Subcutaneous abdominal adipose tissue (tissue), 5 donors: ENCODE results near the gene CPLANE1.
A peak's percentile ranks its signal among the peaks of the same experiment; 100 is the strongest.

Experiments used
- H3K27ac ChIP-seq: one replicate; pipeline ENCODE4 v1.7.0; 2013; ENCODE audit warnings: low read depth, mild to moderate bottlenecking, inconsistent platforms, low read length, moderate library complexity
- H3K27me3 ChIP-seq, 5 donors: one replicate each; pipeline ENCODE4 v1.7.0; 2013; ENCODE audit warnings: low read length in 5 of 5, inconsistent platforms in 1 of 5; ENCODE audit not compliant: control insufficient read depth in 5 of 5, insufficient read depth in 4 of 5
- H3K36me3 ChIP-seq, 5 donors: one replicate each; pipeline ENCODE4 v1.7.0; 2013; ENCODE audit warnings: low read length in 5 of 5; ENCODE audit not compliant: control insufficient read depth in 5 of 5, insufficient read depth in 5 of 5
- H3K4me1 ChIP-seq, 5 donors: one replicate each; pipeline ENCODE4 v1.7.0; 2013; ENCODE audit warnings: low read length in 5 of 5, mild to moderate bottlenecking in 3 of 5, moderate library complexity in 1 of 5; ENCODE audit not compliant: control insufficient read depth in 5 of 5, insufficient read depth in 5 of 5
- H3K4me3 ChIP-seq, 5 donors: one replicate each; pipeline ENCODE4 v1.7.0; 2013; ENCODE audit warnings: low read length in 5 of 5, low read depth in 1 of 5
- H3K9ac ChIP-seq, 5 donors: one replicate each; pipeline ENCODE4 v1.7.0; 2013; ENCODE audit warnings: low read length in 5 of 5, mild to moderate bottlenecking in 4 of 5, moderate library complexity in 3 of 5
- H3K9me3 ChIP-seq, 5 donors: one replicate each; pipeline ENCODE4 v1.7.0; 2013; ENCODE audit warnings: low read length in 5 of 5; ENCODE audit not compliant: control insufficient read depth in 5 of 5
- donor health status: healthy.
- donor health status: healthy.
- donor health status: healthy.
- donor health status: healthy.
- donor health status: healthy.

The CPLANE1 gene

DNA sequence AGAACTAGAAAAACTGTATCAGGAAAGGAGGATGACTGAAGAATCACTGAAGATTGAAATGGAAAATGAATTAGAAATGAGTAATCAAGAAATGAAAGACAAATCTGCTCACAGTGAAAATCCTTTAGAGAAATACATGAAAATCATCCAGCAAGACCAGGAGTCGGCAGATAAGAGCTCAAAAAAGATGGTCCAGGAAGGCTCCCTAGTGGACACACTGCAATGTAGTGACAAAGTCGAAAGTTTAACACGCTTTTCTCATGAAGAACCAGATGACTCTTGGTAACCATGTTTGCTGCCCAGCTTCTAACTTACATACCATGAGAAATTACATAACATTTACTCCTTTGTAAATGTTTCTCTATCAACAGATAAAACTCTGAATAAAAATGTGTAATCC, 37.1 kb downstream of the CPLANE1 start:
- peaks cover 25 to 59% (median 46%) of the 10 kb centered on the region in 5 donors for H3K36me3 ChIP-seq
- no peaks in the 10 kb centered on the region for H3K9me3 ChIP-seq
- peaks cover 0 to 4% (median 3%) of the 10 kb centered on the region in 5 donors for H3K4me1 ChIP-seq
- no peak overlapping the region for H3K9ac ChIP-seq
- no peak overlapping the region for H3K27ac ChIP-seq
- no peak overlapping the region for H3K4me3 ChIP-seq
- no peaks in the 10 kb centered on the region for H3K27me3 ChIP-seq

- Histone ChIP-seq H3K4me1 (peaks cover 0 to 4% (median 3%) of the 10 kb centered on the region in 5 donors), H3K4me3 (no peak overlapping the region), H3K27ac (no peak overlapping the region), H3K27me3 (no peaks in the 10 kb centered on the region), H3K36me3 (peaks cover 23 to 56% (median 45%) of the 10 kb centered on the region in 5 donors), H3K9ac (no peak overlapping the region), H3K9me3 (no peaks in the 10 kb centered on the region)
Observed at GRCh38 chr5:37211661-37212060, 37.5 kb downstream of the CPLANE1 start.

DNA sequence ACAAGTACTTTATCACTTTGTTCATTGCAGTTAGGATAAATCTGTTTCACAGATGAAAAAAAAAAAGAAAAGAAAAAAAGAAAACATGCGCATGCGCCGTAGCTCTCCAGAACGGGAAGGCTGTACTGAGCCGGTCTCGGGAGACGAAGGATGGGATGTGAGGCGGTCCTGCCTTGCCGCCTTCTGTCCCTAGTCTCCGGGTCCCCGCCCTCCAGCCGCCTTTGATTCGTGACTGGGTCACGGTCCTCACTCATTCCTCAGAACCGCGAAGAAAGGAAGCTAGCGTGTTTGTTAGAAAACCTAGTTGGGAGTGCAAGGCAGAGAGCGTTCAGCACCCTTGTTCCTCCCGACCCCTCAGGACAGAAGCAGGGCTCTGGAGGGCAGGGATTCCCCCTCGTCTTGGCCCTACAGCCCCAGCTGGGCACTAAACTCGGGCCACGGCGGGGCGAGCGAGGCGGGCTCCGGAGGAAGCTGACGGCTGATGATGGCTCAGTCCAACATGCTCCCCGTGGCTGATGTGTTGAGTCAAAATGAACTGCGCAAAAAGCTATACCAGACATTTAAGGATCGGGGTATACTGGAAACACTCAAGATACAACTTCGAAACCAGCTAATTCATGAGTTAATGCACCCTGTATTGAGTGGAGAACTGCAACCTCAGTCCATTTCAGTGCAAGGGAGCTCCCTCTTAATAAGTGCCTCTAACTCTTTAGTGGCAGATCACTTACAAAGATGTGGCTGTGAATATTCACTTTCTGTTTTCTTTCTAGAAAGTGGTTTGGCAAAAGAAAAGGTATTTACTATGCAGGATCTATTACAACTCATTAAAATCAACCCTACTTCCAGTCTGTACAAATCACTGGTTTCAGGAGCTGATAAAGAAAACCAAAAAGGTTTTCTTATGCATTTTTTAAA, 40.0 kb downstream of the CPLANE1 start:
- Histone ChIP-seq H3K9ac (no peak overlapping the region), H3K4me3 (peak overlapping the region; percentile 16 to 63 (median 51)), H3K4me1 (peaks cover 0 to 4% (median 0%) of the 10 kb centered on the region in 5 donors), H3K27ac (no peak overlapping the region), H3K9me3 (no peaks in the 10 kb centered on the region), H3K27me3 (no peaks in the 10 kb centered on the region), H3K36me3 (peaks cover 18 to 52% (median 38%) of the 10 kb centered on the region in 5 donors)

- Histone ChIP-seq H3K27ac (no peak overlapping the region), H3K27me3 (no peaks in the 10 kb centered on the region), H3K9me3 (no peaks in the 10 kb centered on the region), H3K9ac (no peak overlapping the region), H3K36me3 (peaks cover 21 to 51% (median 35%) of the 10 kb centered on the region in 5 donors), H3K4me3 (no peak overlapping the region), H3K4me1 (peaks cover 0 to 4% (median 0%) of the 10 kb centered on the region in 5 donors)
Observed at GRCh38 chr5:37207802-37208201, 41.4 kb downstream of the CPLANE1 start.

DNA sequence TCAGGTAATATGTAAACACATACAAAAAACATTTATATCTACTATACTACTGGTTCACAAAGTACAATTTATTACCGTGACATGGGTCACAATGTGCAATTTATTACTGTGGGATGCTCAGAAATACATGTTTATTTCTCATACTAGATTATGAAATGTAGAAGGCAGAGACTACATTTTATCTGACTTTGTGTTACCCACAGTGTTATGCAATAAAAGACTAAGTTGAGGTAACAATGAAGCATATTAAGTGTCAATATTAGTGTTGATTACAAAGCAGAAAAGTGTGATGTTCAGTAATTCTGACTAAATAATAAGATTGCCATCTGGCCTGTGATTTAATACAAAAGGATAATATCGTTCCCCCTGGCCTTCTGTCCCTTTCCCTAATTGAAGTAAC, 42.4 kb downstream of the CPLANE1 start:
- H3K9me3 ChIP-seq: no peaks in the 10 kb centered on the region
- peaks cover 21 to 41% (median 26%) of the 10 kb centered on the region in 5 donors for H3K36me3 ChIP-seq
- no peak overlapping the region for H3K9ac ChIP-seq
- no peak overlapping the region for H3K4me3 ChIP-seq
- H3K27me3 ChIP-seq: no peaks in the 10 kb centered on the region
- H3K27ac ChIP-seq: no peak overlapping the region
- peaks cover 0 to 4% (median 0%) of the 10 kb centered on the region in 5 donors for H3K4me1 ChIP-seq

DNA sequence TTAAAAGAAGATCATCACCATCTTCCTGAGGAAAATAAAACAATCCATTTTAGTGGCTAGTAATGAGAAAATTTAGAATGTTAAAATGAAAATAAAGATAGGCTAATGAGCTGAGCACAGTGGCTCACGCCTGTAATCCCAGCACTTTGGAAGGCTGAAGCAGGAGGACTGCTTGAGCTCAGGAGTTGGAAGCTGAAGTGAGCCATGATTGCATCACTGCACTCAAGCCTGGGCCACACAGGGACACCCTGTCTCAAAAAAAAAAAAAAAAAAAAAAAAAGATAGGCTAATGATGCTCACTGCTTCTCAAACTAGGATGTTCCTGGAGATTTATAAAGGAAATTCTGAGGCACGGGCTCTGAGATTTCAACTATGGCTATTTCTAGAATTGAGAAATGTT, 50.3 kb downstream of the CPLANE1 start:
- Histone ChIP-seq H3K27me3 (no peaks in the 10 kb centered on the region), H3K36me3 (peaks cover 11 to 48% (median 38%) of the 10 kb centered on the region in 5 donors), H3K27ac (no peak overlapping the region), H3K4me1 (peaks cover 0 to 3% (median 0%) of the 10 kb centered on the region in 5 donors), H3K9ac (no peak overlapping the region), H3K9me3 (no peaks in the 10 kb centered on the region), H3K4me3 (no peak overlapping the region)

DNA sequence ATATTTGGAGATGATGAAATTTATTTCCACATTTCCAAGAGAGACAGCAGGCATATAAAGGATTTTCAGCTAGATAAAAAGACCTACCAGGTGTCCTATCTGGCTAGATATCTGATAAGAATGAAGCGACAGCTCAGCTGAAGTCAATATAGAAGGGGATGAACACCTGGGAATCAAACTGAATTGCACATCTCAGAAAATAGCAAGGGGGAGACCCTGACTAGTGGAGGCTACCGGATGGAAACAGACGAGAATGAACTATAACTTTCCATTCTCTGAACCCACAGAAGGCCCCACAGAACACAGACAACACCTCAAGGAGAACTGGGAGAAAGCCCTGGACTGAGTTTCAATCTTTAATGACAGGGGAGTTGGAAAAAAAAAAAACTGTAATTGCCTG, 51.1 kb downstream of the CPLANE1 start:
- peaks cover 0 to 3% (median 0%) of the 10 kb centered on the region in 5 donors for H3K4me1 ChIP-seq
- H3K36me3 ChIP-seq: peaks cover 13 to 41% (median 36%) of the 10 kb centered on the region in 5 donors
- no peak overlapping the region for H3K27ac ChIP-seq
- H3K27me3 ChIP-seq: no peaks in the 10 kb centered on the region
- peak overlapping the region in 2 of 5 donors; percentile 29 to 37 for H3K4me3 ChIP-seq
- H3K9ac ChIP-seq: peak overlapping the region in 1 of 5 donors; percentile 46
- no peaks in the 10 kb centered on the region for H3K9me3 ChIP-seq

GRCh38 chr5:37197340-37198050, 51.7 kb downstream of the CPLANE1 start:
- peak overlapping the region in 1 of 5 donors; percentile 46 for H3K9ac ChIP-seq
- peak overlapping the region in 3 of 5 donors; percentile 28 to 37 (median 29) for H3K4me3 ChIP-seq
- H3K36me3 ChIP-seq: peaks cover 15 to 41% (median 36%) of the 10 kb centered on the region in 5 donors
- H3K4me1 ChIP-seq: peaks cover 0 to 3% (median 0%) of the 10 kb centered on the region in 5 donors
- H3K9me3 ChIP-seq: no peaks in the 10 kb centered on the region
- H3K27me3 ChIP-seq: no peaks in the 10 kb centered on the region
- H3K27ac ChIP-seq: no peak overlapping the region

DNA sequence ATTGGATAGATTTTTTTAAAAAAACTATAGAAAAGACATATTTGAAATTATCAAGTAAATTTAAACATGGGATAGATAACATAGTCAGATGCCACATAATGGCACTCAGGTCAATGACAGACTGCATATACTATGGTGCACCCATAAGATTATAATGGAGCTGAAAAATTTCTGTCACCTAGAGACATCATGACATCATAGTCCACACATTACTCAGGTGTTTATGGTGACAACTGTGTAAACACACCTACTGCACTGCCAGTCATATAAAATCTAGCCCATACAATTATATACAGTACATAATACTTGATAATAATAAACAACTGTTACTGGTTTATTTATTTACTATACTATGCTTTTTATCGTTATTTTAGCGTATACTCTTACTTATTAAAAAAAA, 58.6 kb downstream of the CPLANE1 start:
- Histone ChIP-seq H3K9me3 (no peaks in the 10 kb centered on the region), H3K4me1 (no peaks in the 10 kb centered on the region), H3K36me3 (peaks cover 20 to 49% (median 34%) of the 10 kb centered on the region in 5 donors)

GRCh38 chr5:37189355-37189754, 59.8 kb downstream of the CPLANE1 start:
- Histone ChIP-seq H3K4me1 (no peaks in the 10 kb centered on the region), H3K27ac (no peak overlapping the region), H3K4me3 (no peak overlapping the region), H3K27me3 (no peaks in the 10 kb centered on the region), H3K36me3 (peaks cover 23 to 49% (median 39%) of the 10 kb centered on the region in 5 donors), H3K9me3 (no peaks in the 10 kb centered on the region), H3K9ac (no peak overlapping the region)

More for the DNA sequence above, 58.6 kb downstream of the CPLANE1 start:
- no peak overlapping the region for H3K4me3 ChIP-seq
- H3K9ac ChIP-seq: no peak overlapping the region
- no peak overlapping the region for H3K27ac ChIP-seq
- no peaks in the 10 kb centered on the region for H3K27me3 ChIP-seq
